Endothelial cell (in vitro differentiated cells): ENCODE measurements around the gene SCYL2. TPM values are rescaled to one million over a fixed set of nuclear protein-coding genes. Genes with fewer than 3 reads are reported as not detected.

Experiments
- DNase-seq: peaks from one replicate; pipeline ENCODE4 v3.0.0; 2021; ENCODE audit warnings: low spot score
- H3K27ac Mint-ChIP-seq: one replicate; pipeline ENCODE4 v1.8.0; 2021; ENCODE audit warnings: mixed read lengths, inconsistent platforms; ENCODE audit not compliant: unreplicated experiment
- H3K27me3 Mint-ChIP-seq: one replicate; pipeline ENCODE4 v1.8.0; 2021; ENCODE audit warnings: mild to moderate bottlenecking, moderate library complexity, mixed read lengths, inconsistent platforms; ENCODE audit not compliant: unreplicated experiment
- H3K36me3 Mint-ChIP-seq: one replicate; pipeline ENCODE4 v1.8.0; 2021; ENCODE audit warnings: mild to moderate bottlenecking, low read depth, mixed read lengths, inconsistent platforms; ENCODE audit not compliant: unreplicated experiment
- H3K4me1 Mint-ChIP-seq: one replicate; pipeline ENCODE4 v1.8.0; 2021; ENCODE audit warnings: mild to moderate bottlenecking, mixed read lengths, inconsistent platforms; ENCODE audit not compliant: unreplicated experiment
- H3K4me3 Mint-ChIP-seq: one replicate; pipeline ENCODE4 v1.8.0; 2021; ENCODE audit warnings: mild to moderate bottlenecking, mixed read lengths, inconsistent platforms; ENCODE audit not compliant: unreplicated experiment
- H3K9me3 Mint-ChIP-seq: one replicate; pipeline ENCODE4 v1.8.0; 2021; ENCODE audit warnings: mixed read lengths, inconsistent platforms; ENCODE audit not compliant: unreplicated experiment
- CTCF ChIP-seq: fragments of 200-600 bp; sonication (generic); IDR thresholded peaks from one replicate; pipeline ENCODE4 v1.5.0; 2021; ENCODE audit warnings: antibody characterized with exemption; ENCODE audit not compliant: unreplicated experiment
- total RNA-seq: library from RNA; stranded (reverse); fragmentation: NEBNext Ultra II Directional; extraction: Animal tissue kit (Norgen Biotek cat#: 25700); gene quantifications from one replicate; pipeline ENCODE4 v1.2.1, GENCODE V29; 2021; ENCODE audit not compliant: unreplicated experiment

The SCYL2 gene
- total RNA-seq, 1 donor from 2014 or later = 56.9 TPM

DNA sequence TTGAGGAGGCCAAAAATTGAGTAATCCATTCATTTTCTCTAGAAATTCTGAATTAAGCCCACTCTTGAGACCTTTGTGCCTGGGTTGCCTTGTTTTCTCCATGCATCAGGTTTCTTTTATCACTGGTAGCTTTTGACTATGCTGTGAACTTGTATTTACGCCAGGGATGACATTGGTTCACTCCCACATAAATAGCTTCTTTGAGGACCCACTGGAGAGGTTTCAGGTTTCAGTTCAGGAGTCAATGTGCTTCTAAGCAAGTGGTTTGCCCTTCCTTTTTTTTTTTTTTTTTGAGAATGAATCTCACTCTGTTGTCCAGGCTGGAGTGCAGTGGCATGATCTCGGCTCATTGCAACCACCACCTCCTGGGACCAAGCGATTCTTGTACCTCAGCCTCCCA lies 79.7 kb downstream of the SCYL2 start:
- no peaks in the 10 kb centered on the region for H3K9me3 Mint-ChIP-seq
- no peaks in the 10 kb centered on the region for H3K27me3 Mint-ChIP-seq
- H3K27ac Mint-ChIP-seq = no peak overlapping the region
- no peaks in the 10 kb centered on the region for H3K4me1 Mint-ChIP-seq
- no peak for DNase-seq
- no peak for TF ChIP-seq CTCF
- no peak overlapping the region for H3K4me3 Mint-ChIP-seq
- H3K36me3 Mint-ChIP-seq = no peaks in the 10 kb centered on the region

GRCh38 chr12:100348657-100349454 lies 81.9 kb downstream of the SCYL2 start:
- no peaks in the 10 kb centered on the region for H3K36me3 Mint-ChIP-seq
- H3K27me3 Mint-ChIP-seq = no peaks in the 10 kb centered on the region
- H3K4me1 Mint-ChIP-seq = no peaks in the 10 kb centered on the region
- peak; percentile 21 for TF ChIP-seq CTCF
- H3K4me3 Mint-ChIP-seq = no peak overlapping the region
- no peaks in the 10 kb centered on the region for H3K9me3 Mint-ChIP-seq
- no peak overlapping the region for H3K27ac Mint-ChIP-seq
- DNase-seq = no peak

DNA sequence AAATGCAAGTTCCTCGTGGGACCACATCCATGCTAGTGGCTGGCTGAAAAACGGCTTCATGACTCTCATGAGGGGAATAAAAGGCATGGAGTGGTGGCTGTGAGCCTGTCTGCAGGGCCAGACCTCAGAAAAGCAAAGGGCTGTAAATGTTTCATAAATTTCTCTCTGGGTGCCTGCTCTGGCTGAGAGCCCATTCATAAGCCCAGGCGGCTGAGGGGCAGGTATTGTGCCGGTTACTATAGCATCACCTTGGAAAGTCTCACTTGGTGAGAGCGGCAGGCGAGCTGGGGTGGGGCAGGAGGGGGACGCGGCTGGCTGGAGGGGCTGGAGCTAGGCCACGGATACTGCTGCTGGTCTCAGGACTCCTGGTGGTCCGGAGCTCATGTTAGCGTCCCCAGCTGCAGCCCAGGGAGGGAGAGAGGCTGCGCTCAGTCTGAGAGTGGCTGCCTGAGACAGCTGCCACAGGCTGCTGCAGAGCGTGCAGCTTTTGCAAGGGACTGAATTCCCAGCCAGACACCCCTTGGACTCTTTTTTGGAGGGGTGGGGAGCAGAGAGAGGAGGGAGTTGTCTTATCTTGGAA lies 89.8 kb downstream of the SCYL2 start, which contains the start of gene SLC17A8:
TSS of gene SLC17A8 (plus strand) at position 431 of the 580 bp plus-strand sequence. CDS start 318 bp downstream, outside the sequence.
- peak; percentile 22 for DNase-seq
- Mint-ChIP-seq H3K27ac (no peak within 1 kb of the TSS), H3K4me3 (no peak within 1 kb of the TSS), H3K27me3 (peaks cover 10% of the 10 kb centered on the region), H3K4me1 (no peaks in the 10 kb centered on the region), H3K36me3 (no peaks in the 10 kb centered on the region), H3K9me3 (no peaks in the 10 kb centered on the region)
- TF ChIP-seq CTCF = no peak

GRCh38 chr12:100359248-100359647 lies 92.3 kb downstream of the SCYL2 start:
- no peak overlapping the region for H3K4me3 Mint-ChIP-seq
- H3K27ac Mint-ChIP-seq = no peak overlapping the region
- H3K27me3 Mint-ChIP-seq = peaks cover 13% of the 10 kb centered on the region
- H3K36me3 Mint-ChIP-seq = no peaks in the 10 kb centered on the region
- H3K4me1 Mint-ChIP-seq = no peaks in the 10 kb centered on the region
- TF ChIP-seq CTCF = no peak
- DNase-seq = no peak
- H3K9me3 Mint-ChIP-seq = no peaks in the 10 kb centered on the region

DNA sequence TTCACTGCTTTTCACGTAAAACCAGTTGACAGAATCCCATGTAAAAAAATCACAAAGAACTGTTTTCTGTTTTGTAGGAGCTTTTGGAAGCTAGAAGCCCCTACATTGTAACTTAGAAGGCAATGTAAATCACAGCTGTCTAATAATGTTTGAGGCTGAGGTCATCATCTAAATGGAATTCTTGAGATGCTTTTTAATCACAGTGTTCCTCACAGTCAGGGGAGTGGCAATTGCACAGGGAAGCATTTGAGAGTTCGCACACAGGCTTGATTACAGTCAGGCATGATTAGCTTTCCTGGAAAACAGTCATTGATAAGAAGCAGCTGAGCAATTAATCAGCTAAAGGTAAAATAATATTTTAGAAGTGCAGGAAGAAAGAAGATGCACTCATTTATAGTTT lies 92.8 kb downstream of the SCYL2 start:
- TF ChIP-seq CTCF = no peak
- H3K9me3 Mint-ChIP-seq = no peaks in the 10 kb centered on the region
- H3K4me1 Mint-ChIP-seq = no peaks in the 10 kb centered on the region
- DNase-seq = no peak
- H3K27me3 Mint-ChIP-seq = peaks cover 10% of the 10 kb centered on the region
- no peak overlapping the region for H3K27ac Mint-ChIP-seq
- H3K36me3 Mint-ChIP-seq = no peaks in the 10 kb centered on the region
- H3K4me3 Mint-ChIP-seq = no peak overlapping the region
